Measurements from ENCODE around the gene BTLA. TPM values are rescaled to one million over a fixed set of nuclear protein-coding genes. Genes with fewer than 3 reads are reported as not detected.

Gene BTLA
- total and polyA plus RNA-seq, 2 of the 8 experiments (the other 6 are each of a cell fraction or from before 2014, with no cell fraction given) = not detected

GRCh38 chr3:112460519-112461195, 38.6 kb downstream of the BTLA start:
- no peaks in the 10 kb centered on the region for H3K4me1 ChIP-seq (replicated peaks in 1 of 4; ENCODE audit: control insufficient read depth in 3 of 4, insufficient read depth in 4 of 4, low read length in 3 of 4)
- H4K91ac ChIP-seq (replicated peaks; ENCODE audit: insufficient read length, low read length) = no peak overlapping the region
- no peak overlapping the region for H3K23ac ChIP-seq (ENCODE audit: insufficient read length)
- POLR2A ChIA-PET (ENCODE audit: partially characterized antibody) = no interaction called here
- no peaks in the 10 kb centered on the region for H3K27me3 ChIP-seq (replicated peaks in 1 of 4; ENCODE audit: control insufficient read depth in 3 of 4, extremely low read depth in 1 of 4, insufficient read depth in 3 of 4, low read length in 3 of 4)
- no peak overlapping the region for H2BK5ac ChIP-seq (ENCODE audit: low read depth, low read length)
- no peak overlapping the region for H3K4me2 ChIP-seq (ENCODE audit: insufficient read depth in 1 of 2, low read depth in 2 of 2, low read length in 2 of 2)
- no peaks in the 10 kb centered on the region; the same call in 1 of the 2 replicates for H3K23me2 ChIP-seq (ENCODE audit: low read depth, low read length)
- no peaks in the 10 kb centered on the region for H4K20me1 ChIP-seq (replicated peaks in 1 of 2; ENCODE audit: control insufficient read depth in 1 of 2, insufficient read depth in 2 of 2, low read length in 2 of 2)
- no peaks in the 10 kb centered on the region for H3K36me3 ChIP-seq (ENCODE audit: control insufficient read depth in 2 of 4, insufficient read depth in 4 of 4, low read length in 3 of 4)
- no peak overlapping the region for H3K18ac ChIP-seq (ENCODE audit: extremely low read depth, low read length)
- H2BK20ac ChIP-seq (ENCODE audit: low read length) = no peak overlapping the region
- H2BK12ac ChIP-seq (ENCODE audit: low read depth, low read length) = no peak overlapping the region
- no peaks in the 10 kb centered on the region for H3K79me1 ChIP-seq (ENCODE audit: low read depth, low read length)
- no peak overlapping the region for H3K56ac ChIP-seq (replicated peaks; ENCODE audit: insufficient read length, low read depth, low read length)
- no peak overlapping the region for H3K14ac ChIP-seq (ENCODE audit: insufficient read length)
- H3K27ac ChIP-seq (ENCODE audit: low read depth, low read length) = no peak overlapping the region
- TF ChIP-seq CBX5 (IDR thresholded peaks at IDR 0.05; ENCODE audit: low read depth, low read length) (no peak), CHD1 (IDR thresholded peaks at IDR 0.05; ENCODE audit: low read depth, low read length) (no peak), SIRT6 (IDR thresholded peaks at IDR 0.05; ENCODE audit: low read length) (no peak), HDAC2 (IDR thresholded peaks at IDR 0.05; ENCODE audit: borderline replicate concordance in 1 of 2, low read depth in 2 of 2, low read length in 2 of 2) (no peak), GABPA (IDR thresholded peaks at IDR 0.05; ENCODE audit: borderline replicate concordance, insufficient read depth, low read length) (no peak), YY1 (IDR thresholded peaks at IDR 0.05; ENCODE audit: low read depth, low read length) (no peak), BACH1 (IDR thresholded peaks at IDR 0.05; ENCODE audit: low read length) (no peak)
- TF ChIP-seq, protein P1, sequence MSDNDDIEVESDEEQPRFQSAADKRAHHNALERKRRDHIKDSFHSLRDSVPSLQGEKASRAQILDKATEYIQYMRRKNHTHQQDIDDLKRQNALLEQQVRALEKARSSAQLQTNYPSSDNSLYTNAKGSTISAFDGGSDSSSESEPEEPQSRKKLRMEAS (IDR thresholded peaks at IDR 0.05) = no peak
- no peaks in the 10 kb centered on the region for H3K9me3 ChIP-seq (ENCODE audit: insufficient read depth in 2 of 2, low read depth in 1 of 2, low read length in 1 of 2)
- no peak overlapping the region for H3K9ac ChIP-seq (replicated peaks in 1 of 4; ENCODE audit: extremely low read depth in 1 of 4, low read depth in 3 of 4, low read length in 3 of 4)
- H4K5ac ChIP-seq (ENCODE audit: insufficient read length, low read depth, low read length) = no peak overlapping the region
- WGBS, 2 experiments (ENCODE audit: extremely low coverage in 1 of 2, insufficient coverage in 1 of 2, insufficient read length in 1 of 2, insufficient replicate concordance in 2 of 2, low coverage in 1 of 2, low lambda C conversion rate in 2 of 2, missing lambda C conversion rate in 1 of 2) = 46% methylated on average over 2 of the region's 2 CpGs; no CpG with 5 or more reads in 1 of the 2 experiments
- no peaks in the 10 kb centered on the region for H3K79me2 ChIP-seq (ENCODE audit: control insufficient read depth in 1 of 2, insufficient read depth in 2 of 2, low read length in 2 of 2)
- FAIRE-seq (no peak), DNase-seq (ENCODE audit: low read depth in 1 of 2, low spot score in 2 of 2) (no peak)
- no peak overlapping the region for H3K4me3 ChIP-seq (ENCODE audit: extremely low read depth in 1 of 4, insufficient read depth in 2 of 4, low read depth in 3 of 4, low read length in 4 of 4)
- no peak overlapping the region for H3K4ac ChIP-seq (replicated peaks; ENCODE audit: insufficient read length, low read depth, low read length)
- H4K8ac ChIP-seq (ENCODE audit: extremely low read depth, insufficient read depth, low read length) = no peak overlapping the region
- H2AFZ ChIP-seq (ENCODE audit: low read length) = no peak overlapping the region
- no peak overlapping the region for H2BK120ac ChIP-seq (replicated peaks; ENCODE audit: low read depth, low read length)
- CTCF ChIA-PET (ENCODE audit: partially characterized antibody) = no interaction called here
- H2BK15ac ChIP-seq (ENCODE audit: low read length) = no peak overlapping the region
- H2AK5ac ChIP-seq (ENCODE audit: low read depth, low read length) = no peak overlapping the region

Data from H1 (cell line).